Trophoblast cell (in vitro differentiated cells and primary cell): ENCODE measurements around the gene MGA.

Experiments used
- DNase-seq, 2 donors: peaks; one replicate each; pipeline ENCODE4 v3.0.0-alpha.2; 2016
- H2AFZ ChIP-seq: 2 replicates; pipeline ENCODE4 v1.6.1; 2013; ENCODE audit warnings: low read length, moderate library complexity, mild to moderate bottlenecking; ENCODE audit not compliant: insufficient read depth, poor library complexity
- H2AK5ac ChIP-seq: 2 replicates; pipeline ENCODE4 v1.6.1; 2013; ENCODE audit warnings: mild to moderate bottlenecking, low read length
- H2BK120ac ChIP-seq: 2 replicates; pipeline ENCODE4 v1.6.1; 2013; ENCODE audit warnings: low read length, mild to moderate bottlenecking, moderate library complexity; ENCODE audit not compliant: insufficient read depth, poor library complexity
- H2BK12ac ChIP-seq: 2 replicates; pipeline ENCODE4 v1.6.1; 2013; ENCODE audit warnings: mild to moderate bottlenecking, low read length, moderate library complexity
- H2BK5ac ChIP-seq: 2 replicates; pipeline ENCODE4 v1.6.1; 2013; ENCODE audit warnings: low read length, low read depth, moderate library complexity, mild to moderate bottlenecking; ENCODE audit not compliant: poor library complexity
- H3K14ac ChIP-seq: 2 replicates; pipeline ENCODE4 v1.6.1; 2013; ENCODE audit warnings: mild to moderate bottlenecking, low read length
- H3K18ac ChIP-seq: 2 replicates; pipeline ENCODE4 v1.6.1; 2013; ENCODE audit warnings: mild to moderate bottlenecking, low read length
- H3K23ac ChIP-seq: 2 replicates; pipeline ENCODE4 v1.6.1; 2013; ENCODE audit warnings: low read length
- H3K27ac ChIP-seq: 2 replicates; pipeline ENCODE4 v1.5.1; 2013; ENCODE audit warnings: low read depth, mild to moderate bottlenecking, inconsistent platforms, low read length, moderate library complexity
- H3K27me3 ChIP-seq: 2 replicates; pipeline ENCODE4 v1.6.1; 2013; ENCODE audit warnings: inconsistent platforms, mild to moderate bottlenecking, low read length, moderate library complexity; ENCODE audit not compliant: insufficient read depth
- H3K36me3 ChIP-seq, 2 experiments: 1 replicate in 1 of 2; 2 replicates in 1 of 2; pipeline ENCODE4 v1.6.1; 2013; ENCODE audit warnings: low read length in 2 of 2, mild to moderate bottlenecking in 2 of 2, moderate library complexity in 1 of 2; ENCODE audit not compliant: insufficient read depth in 2 of 2, control insufficient read depth in 1 of 2
- H3K4ac ChIP-seq: 2 replicates; pipeline ENCODE4 v1.6.1; 2013; ENCODE audit warnings: low read depth, mild to moderate bottlenecking, low read length, moderate library complexity
- H3K4me1 ChIP-seq, 2 experiments: 1 replicate in 1 of 2; 2 replicates in 1 of 2; pipeline ENCODE4 v1.6.1; 2013; ENCODE audit warnings: low read length in 2 of 2, mild to moderate bottlenecking in 2 of 2, moderate library complexity in 1 of 2; ENCODE audit not compliant: insufficient read depth in 2 of 2, control insufficient read depth in 1 of 2
- H3K4me2 ChIP-seq: 2 replicates; pipeline ENCODE4 v1.6.1; 2013; ENCODE audit warnings: inconsistent platforms, mild to moderate bottlenecking, low read length, moderate library complexity
- H3K4me3 ChIP-seq: 2 replicates; pipeline ENCODE4 v1.5.1; 2013; ENCODE audit warnings: mild to moderate bottlenecking, low read depth, low read length, inconsistent platforms
- H3K79me1 ChIP-seq: one replicate; pipeline ENCODE4 v1.6.1; 2013; ENCODE audit warnings: low read length
- H3K79me2 ChIP-seq: 2 replicates; pipeline ENCODE4 v1.6.1; 2013; ENCODE audit warnings: low read length, mild to moderate bottlenecking; ENCODE audit not compliant: control insufficient read depth, insufficient read depth, poor library complexity
- H3K9ac ChIP-seq: 2 replicates; pipeline ENCODE4 v1.6.1; 2013; ENCODE audit warnings: mild to moderate bottlenecking, low read length
- H3K9me3 ChIP-seq: 2 replicates; pipeline ENCODE4 v1.6.1; 2013; ENCODE audit warnings: low read depth, mild to moderate bottlenecking, control low read depth, inconsistent platforms, low read length; ENCODE audit not compliant: insufficient read depth
- H4K12ac ChIP-seq: 2 replicates; pipeline ENCODE4 v1.6.1; 2013; ENCODE audit warnings: low read depth, mild to moderate bottlenecking, low read length, moderate library complexity
- H4K8ac ChIP-seq: 2 replicates; pipeline ENCODE4 v1.6.1; 2013; ENCODE audit warnings: low read depth, mild to moderate bottlenecking, low read length, moderate library complexity
- H4K91ac ChIP-seq: one replicate; pipeline ENCODE4 v1.6.1; 2013; ENCODE audit warnings: low read depth, mild to moderate bottlenecking, low read length, moderate library complexity
- WGBS: extraction: QIAGEN DNeasy Blood & Tissue Kit; methylation state at CpG from one replicate; pipeline ENCODE4 v1.1.7; 2013; ENCODE audit warnings: missing lambda C conversion rate; ENCODE audit not compliant: insufficient read length, insufficient coverage; ENCODE audit errors: extremely low coverage; 5-methylcytosine and 5-hydroxymethylcytosine counted together

The MGA gene

DNA sequence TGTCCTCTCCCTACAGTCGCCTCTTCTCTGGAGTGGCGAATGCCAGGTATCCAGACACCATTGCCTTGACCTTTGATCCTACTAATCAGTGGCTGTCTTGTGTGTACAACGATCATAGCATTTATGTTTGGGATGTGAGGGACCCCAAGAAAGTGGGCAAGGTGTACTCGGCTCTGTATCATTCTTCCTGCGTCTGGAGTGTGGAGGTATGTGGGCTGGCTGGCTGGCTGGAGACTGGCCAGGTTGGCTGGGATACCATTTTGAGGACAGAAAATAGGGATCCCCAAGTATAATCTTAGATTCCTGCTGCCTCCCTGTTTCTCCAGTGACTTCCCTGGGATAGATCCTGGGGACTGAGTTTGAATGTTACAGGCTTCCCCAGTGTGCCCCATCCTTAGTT is 154.3 kb downstream of the MGA start:
- Histone ChIP-seq H3K4me1 (no peaks in the 10 kb centered on the region), H3K18ac (no peak overlapping the region), H3K79me1 (no peaks in the 10 kb centered on the region), H2BK5ac (no peak overlapping the region), H3K9me3 (no peaks in the 10 kb centered on the region), H4K91ac (no peak overlapping the region), H2AK5ac (no peak overlapping the region), H3K4me2 (no peak overlapping the region), H2BK12ac (no peak overlapping the region), H3K27me3 (no peaks in the 10 kb centered on the region), H3K14ac (no peak overlapping the region), H2AFZ (no peak overlapping the region), H3K4ac (no peak overlapping the region), H3K4me3 (no peak overlapping the region), H2BK120ac (no peak overlapping the region), H3K27ac (no peak overlapping the region), H3K36me3 (peaks cover 63 to 64% of the 10 kb centered on the region in 2 experiments), H3K9ac (no peak overlapping the region), H4K12ac (no peak overlapping the region), H3K79me2 (no peaks in the 10 kb centered on the region), H4K8ac (no peak overlapping the region), H3K23ac (no peak overlapping the region)
- no peak for DNase-seq
- no CpG with 5 or more reads among the region's 5 CpGs for WGBS

DNA sequence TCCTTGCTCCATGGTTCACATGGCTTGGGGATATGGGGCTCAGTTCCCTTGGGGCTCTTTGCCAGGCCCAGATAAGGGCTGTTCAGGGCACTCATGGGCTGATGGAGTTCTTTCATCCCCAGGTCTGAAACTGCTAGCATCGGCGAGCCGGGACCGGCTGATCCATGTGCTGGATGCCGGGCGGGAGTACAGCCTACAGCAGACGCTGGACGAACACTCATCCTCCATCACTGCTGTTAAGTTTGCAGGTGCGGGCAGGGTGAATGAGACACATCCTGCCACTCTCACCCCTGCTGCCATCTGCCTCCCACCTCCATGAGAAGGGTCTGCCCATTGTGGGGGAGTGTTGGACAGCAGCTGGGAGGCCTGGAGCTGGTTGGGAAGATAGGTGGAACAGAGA is 156.6 kb downstream of the MGA start:
- no peak overlapping the region for H3K9ac ChIP-seq
- H3K4me3 ChIP-seq = no peak overlapping the region
- no peak overlapping the region for H2BK120ac ChIP-seq
- H3K27me3 ChIP-seq = no peaks in the 10 kb centered on the region
- no peaks in the 10 kb centered on the region for H3K79me1 ChIP-seq
- no peak overlapping the region for H4K8ac ChIP-seq
- H3K23ac ChIP-seq = no peak overlapping the region
- H4K12ac ChIP-seq = no peak overlapping the region
- H2BK5ac ChIP-seq = no peak overlapping the region
- no peak for DNase-seq
- no peak overlapping the region for H3K18ac ChIP-seq
- no peak overlapping the region for H3K27ac ChIP-seq
- H3K9me3 ChIP-seq = no peaks in the 10 kb centered on the region
- no peak overlapping the region for H2AFZ ChIP-seq
- no peak overlapping the region for H2AK5ac ChIP-seq
- no peaks in the 10 kb centered on the region for H3K4me1 ChIP-seq
- no peak overlapping the region for H3K4ac ChIP-seq
- peaks cover 78 to 80% of the 10 kb centered on the region in 2 experiments for H3K36me3 ChIP-seq
- H2BK12ac ChIP-seq = no peak overlapping the region
- H3K79me2 ChIP-seq = no peaks in the 10 kb centered on the region
- no peak overlapping the region for H3K4me2 ChIP-seq
- H4K91ac ChIP-seq = no peak overlapping the region
- no CpG with 5 or more reads among the region's 9 CpGs for WGBS
- H3K14ac ChIP-seq = no peak overlapping the region

DNA sequence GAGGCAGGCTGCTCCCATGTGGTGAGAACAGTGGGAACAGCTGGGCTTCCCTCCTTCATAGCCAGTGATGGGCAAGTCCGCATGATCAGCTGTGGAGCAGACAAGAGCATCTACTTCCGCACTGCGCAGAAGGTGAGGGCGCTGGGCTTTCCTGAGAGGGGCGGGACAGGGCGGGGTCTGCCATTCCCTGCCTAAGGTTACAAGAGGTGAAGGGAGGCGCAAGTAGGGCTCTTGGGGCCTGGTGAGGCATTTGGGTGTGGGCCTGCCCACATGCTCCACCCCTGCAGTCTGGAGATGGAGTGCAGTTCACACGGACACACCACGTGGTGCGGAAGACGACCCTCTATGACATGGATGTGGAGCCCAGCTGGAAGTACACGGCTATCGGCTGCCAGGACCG is 157.1 kb downstream of the MGA start:
- H2AFZ ChIP-seq = no peak overlapping the region
- H3K14ac ChIP-seq = no peak overlapping the region
- no peak overlapping the region for H2BK120ac ChIP-seq
- no peak overlapping the region for H2BK5ac ChIP-seq
- H3K79me1 ChIP-seq = no peaks in the 10 kb centered on the region
- H3K27ac ChIP-seq = no peak overlapping the region
- no peaks in the 10 kb centered on the region for H3K4me1 ChIP-seq
- no peaks in the 10 kb centered on the region for H3K9me3 ChIP-seq
- H3K4me3 ChIP-seq = no peak overlapping the region
- no peak overlapping the region for H4K8ac ChIP-seq
- H3K18ac ChIP-seq = no peak overlapping the region
- peaks cover 81% of the 10 kb centered on the region in 2 experiments for H3K36me3 ChIP-seq
- WGBS = no CpG with 5 or more reads among the region's 14 CpGs
- H2AK5ac ChIP-seq = no peak overlapping the region
- no peak overlapping the region for H3K9ac ChIP-seq
- no peak overlapping the region for H2BK12ac ChIP-seq
- no peak overlapping the region for H4K91ac ChIP-seq
- no peaks in the 10 kb centered on the region for H3K27me3 ChIP-seq
- DNase-seq = no peak
- H3K23ac ChIP-seq = no peak overlapping the region
- H4K12ac ChIP-seq = no peak overlapping the region
- H3K4ac ChIP-seq = no peak overlapping the region
- H3K4me2 ChIP-seq = no peak overlapping the region
- H3K79me2 ChIP-seq = no peaks in the 10 kb centered on the region

DNA sequence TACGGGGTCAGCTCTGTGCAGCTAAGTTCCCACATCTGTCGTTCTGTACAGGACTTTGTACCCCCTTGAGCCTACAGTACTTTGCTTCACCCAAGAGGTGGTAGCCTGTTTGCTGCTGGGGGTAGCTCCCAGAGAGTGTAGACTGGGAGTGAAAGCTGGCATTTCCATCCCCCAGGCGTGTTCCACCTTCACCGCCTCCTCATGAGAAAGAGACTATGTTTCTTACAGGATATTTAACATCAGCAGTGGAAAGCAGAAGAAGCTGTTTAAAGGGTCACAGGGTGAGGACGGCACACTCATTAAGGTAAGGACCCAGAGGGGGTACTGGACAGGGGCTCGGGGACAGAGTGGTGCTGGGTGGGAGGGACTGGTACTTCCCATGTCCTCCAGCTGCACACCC is 157.6 kb downstream of the MGA start:
- no peaks in the 10 kb centered on the region for H3K79me2 ChIP-seq
- no peaks in the 10 kb centered on the region for H3K79me1 ChIP-seq
- H3K27ac ChIP-seq = no peak overlapping the region
- no peak overlapping the region for H3K23ac ChIP-seq
- no peak overlapping the region for H3K4ac ChIP-seq
- H3K4me2 ChIP-seq = no peak overlapping the region
- no peak for DNase-seq
- no peak overlapping the region for H3K14ac ChIP-seq
- no CpG with 5 or more reads among the region's 6 CpGs for WGBS
- no peak overlapping the region for H2BK5ac ChIP-seq
- no peak overlapping the region for H4K8ac ChIP-seq
- H3K4me3 ChIP-seq = no peak overlapping the region
- no peak overlapping the region for H2BK120ac ChIP-seq
- H4K12ac ChIP-seq = no peak overlapping the region
- H3K36me3 ChIP-seq = peaks cover 81% of the 10 kb centered on the region in 2 experiments
- no peaks in the 10 kb centered on the region for H3K27me3 ChIP-seq
- H2AFZ ChIP-seq = no peak overlapping the region
- no peak overlapping the region for H3K18ac ChIP-seq
- no peaks in the 10 kb centered on the region for H3K4me1 ChIP-seq
- H3K9ac ChIP-seq = no peak overlapping the region
- no peak overlapping the region for H4K91ac ChIP-seq
- no peak overlapping the region for H2AK5ac ChIP-seq
- no peaks in the 10 kb centered on the region for H3K9me3 ChIP-seq
- no peak overlapping the region for H2BK12ac ChIP-seq
